OCI-LY1 (cell line): ENCODE data around the gene CNIH4.

Experiments used
- CTCF ChIP-seq: fragments of 200-600 bp; sonication (generic), shearing (Covaris generic); IDR thresholded peaks from 2 replicates; pipeline ENCODE4 v1.5.1; 2017; ENCODE audit warnings: mild to moderate bottlenecking, antibody characterized with exemption, low read length, moderate library complexity, mixed read lengths
- EZH2 ChIP-seq: fragments of 200-600 bp; sonication (generic), shearing (Covaris generic); IDR thresholded peaks from 2 replicates; pipeline ENCODE4 v1.8.0; 2017; ENCODE audit warnings: borderline replicate concordance, mixed run types, mild to moderate bottlenecking, antibody characterized with exemption, low read length, moderate library complexity, mixed read lengths

DNA sequence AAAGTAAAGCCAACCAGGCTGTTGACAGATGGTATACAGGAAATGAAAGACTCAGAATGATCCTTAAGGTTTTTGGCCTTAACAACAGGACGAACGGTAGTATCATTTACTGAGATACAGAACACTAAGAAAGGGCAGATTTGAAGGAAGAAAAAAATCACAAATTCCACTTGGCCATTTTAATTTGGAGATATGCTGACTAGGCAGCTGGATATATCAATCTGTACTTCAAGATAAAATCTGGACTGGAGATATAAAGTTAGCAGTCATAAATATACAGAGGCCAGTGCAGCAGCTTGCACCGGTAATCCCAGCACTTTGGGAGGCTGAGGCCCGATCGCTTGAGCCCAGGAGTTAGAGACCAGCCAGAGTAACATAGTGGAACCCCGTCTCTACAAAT is 28.0 kb upstream of the CNIH4 start:
- TF ChIP-seq CTCF = no peak
- no peak for TF ChIP-seq EZH2
